Measurements from ENCODE around the gene CDK18.

- TF ChIP-seq CTCF (tag by site-specific recombination; IDR thresholded peaks at IDR 0.05): no peak
- TF ChIP-seq ZNF184 (tag by site-specific recombination; IDR thresholded peaks at IDR 0.05): no peak
- TF ChIP-seq ZNF585B (tag by site-specific recombination; IDR thresholded peaks at IDR 0.05): no peak
- TF ChIP-seq ZNF148 (tag by site-specific recombination; IDR thresholded peaks at IDR 0.05; ENCODE audit: borderline replicate concordance): no peak
- no peak for TF ChIP-seq TSHZ1 (tag by site-specific recombination; IDR thresholded peaks at IDR 0.05; ENCODE audit: borderline replicate concordance)
- TF ChIP-seq ZNF768 (tag by site-specific recombination; IDR thresholded peaks at IDR 0.05): no peak
- no peak for TF ChIP-seq ZNF423 (tag by site-specific recombination; IDR thresholded peaks at IDR 0.05)
- no peak for TF ChIP-seq REST (tag by site-specific recombination; IDR thresholded peaks at IDR 0.05)
- TF ChIP-seq ZBTB49 (tag by site-specific recombination; IDR thresholded peaks at IDR 0.05; ENCODE audit: low read depth): no peak
Observed at GRCh38 chr1:205508227-205508714, 3.8 kb downstream of the CDK18 start.

All from HEK293 (cell line).